G401.6 (cell line): ENCODE data around the gene LMO1.
A peak's percentile ranks its signal among the peaks of the same experiment; 100 is the strongest.

Source experiments
- FAIRE-seq: peaks from 2 replicates; lab custom pipeline; 2012; peaks lifted over from hg19 to GRCh38; lab: Jason Lieb, UNC

Gene LMO1

DNA sequence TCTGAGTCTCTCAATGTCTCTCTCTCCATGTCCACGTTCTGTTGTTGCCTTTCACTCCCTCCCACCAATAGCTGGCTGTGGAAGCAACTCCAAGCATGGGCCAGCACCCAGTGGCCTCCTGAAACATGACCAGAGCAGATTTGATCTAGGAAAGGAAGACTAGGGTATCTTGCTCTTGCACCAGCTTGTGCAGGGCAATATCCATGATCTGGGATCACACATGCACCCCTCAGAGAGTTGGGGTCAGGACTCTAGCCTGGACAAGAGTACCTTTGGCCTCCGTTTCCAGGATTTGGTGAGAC is 60.3 kb downstream of the LMO1 start:
- no peak for FAIRE-seq

DNA sequence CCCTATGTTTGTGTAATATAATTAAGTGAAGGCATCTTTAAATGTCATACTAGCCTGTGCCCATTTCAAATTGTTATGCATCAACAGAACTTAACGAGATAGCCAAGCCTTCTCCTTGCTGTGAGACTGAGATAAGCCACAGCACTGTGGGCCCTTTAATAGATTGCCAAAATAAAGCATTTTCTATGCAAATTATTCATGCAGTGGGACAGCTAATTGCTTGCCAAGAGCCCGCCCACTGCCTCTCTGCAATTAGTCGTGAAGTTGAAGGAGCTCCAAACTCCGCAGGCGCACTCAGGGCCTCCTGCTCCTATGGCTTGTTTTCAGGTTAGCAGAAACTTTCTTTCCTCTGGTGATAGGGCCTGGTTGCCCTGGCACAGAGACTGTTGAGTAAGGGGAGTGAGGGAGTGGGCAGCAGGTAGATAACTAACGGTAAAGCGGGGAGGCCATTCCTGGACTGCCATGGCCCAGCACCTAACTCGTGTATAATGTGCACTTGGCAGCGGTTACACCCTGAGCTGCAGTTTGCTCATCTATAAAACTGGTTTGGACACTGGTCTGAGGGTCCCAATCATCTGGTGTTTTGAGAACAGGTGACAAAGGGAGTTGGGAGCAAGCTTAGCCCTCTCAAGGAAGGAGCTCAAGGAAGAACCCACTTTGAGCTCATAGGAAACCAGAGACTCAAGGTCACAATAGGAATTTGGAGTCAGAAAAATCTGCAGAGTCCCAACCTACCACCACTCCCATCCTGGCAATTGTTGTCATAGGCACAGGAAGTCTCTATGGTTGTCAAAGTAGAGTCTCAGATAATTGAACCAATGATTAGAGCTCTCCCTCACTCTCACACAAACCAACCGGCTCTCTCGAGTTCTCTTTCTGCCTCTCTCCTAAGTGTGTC is 60.9 kb downstream of the LMO1 start:
- no peak for FAIRE-seq

DNA sequence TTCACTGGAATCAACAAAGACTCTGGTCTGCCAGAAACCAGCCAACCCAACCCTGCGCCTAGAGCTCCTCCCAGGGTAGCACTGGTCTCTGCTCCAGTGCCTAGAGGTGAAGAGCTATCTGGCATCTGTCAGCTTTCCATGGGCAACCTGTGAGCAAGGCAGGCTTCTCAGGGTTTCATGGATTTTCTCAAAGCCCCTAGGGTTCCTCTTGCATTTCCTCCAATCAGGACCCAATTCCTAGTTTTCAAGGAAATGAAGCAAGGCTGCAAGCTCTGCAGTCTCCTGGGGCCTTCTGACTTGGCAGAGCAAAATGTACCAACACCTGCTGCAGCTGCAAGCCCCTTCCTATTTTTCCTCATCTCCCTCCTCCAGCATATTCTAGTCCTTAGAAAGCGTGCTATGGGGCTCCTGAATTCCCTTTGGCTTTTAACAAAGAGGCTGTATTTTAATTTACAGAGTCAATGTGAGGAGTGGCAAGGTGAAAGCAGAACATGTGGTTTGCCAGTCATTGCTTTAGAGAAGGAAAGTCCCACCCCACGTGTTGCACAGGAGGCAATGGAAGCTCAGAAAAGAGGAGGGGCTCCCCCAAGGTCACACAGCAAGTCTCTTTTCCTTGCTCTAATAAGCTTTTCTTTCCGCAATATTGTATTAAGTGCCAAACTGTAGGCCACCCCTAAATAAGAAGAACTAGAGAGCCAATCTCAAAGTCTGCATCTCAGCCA is 61.9 kb downstream of the LMO1 start:
- no peak for FAIRE-seq

DNA sequence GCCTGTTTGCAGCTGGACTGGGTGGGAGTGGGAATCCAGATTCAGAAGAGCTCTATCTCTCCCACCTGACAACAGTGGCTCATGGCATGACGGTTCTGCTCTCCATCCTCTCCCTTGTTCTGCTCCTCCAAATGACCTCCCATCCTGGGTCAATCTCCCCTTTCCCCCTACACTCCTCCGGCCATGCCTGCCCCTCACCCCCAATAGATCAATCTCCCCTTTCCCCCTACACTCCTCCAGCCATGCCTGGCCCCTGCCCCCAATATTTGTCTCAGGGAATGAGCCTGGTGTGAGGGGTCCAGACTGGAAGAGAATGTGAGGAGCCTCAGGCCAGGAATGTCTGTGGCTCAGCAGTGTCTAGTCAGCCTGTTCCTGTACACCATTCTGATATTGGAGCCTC is 64.0 kb downstream of the LMO1 start:
- FAIRE-seq, result no peak

DNA sequence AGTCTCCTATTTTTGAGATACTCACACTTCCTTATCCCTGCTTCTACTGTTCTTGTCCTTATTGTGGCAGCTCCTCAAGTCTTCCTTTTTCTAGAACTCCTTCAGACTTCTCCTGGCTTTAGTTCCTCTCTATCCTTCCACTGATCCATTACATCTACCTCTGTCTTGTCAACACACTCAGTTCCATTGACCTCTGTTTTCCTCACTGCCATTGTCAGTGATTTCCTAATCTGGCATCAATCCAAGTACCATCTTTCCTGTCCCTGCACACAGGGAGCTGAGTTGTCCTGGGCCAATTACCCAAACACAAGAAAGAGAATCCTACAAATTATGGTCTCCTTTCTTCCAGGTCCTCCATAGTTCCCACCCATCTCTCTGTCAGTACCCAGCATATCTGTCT is 66.9 kb downstream of the LMO1 start:
- no peak for FAIRE-seq

DNA sequence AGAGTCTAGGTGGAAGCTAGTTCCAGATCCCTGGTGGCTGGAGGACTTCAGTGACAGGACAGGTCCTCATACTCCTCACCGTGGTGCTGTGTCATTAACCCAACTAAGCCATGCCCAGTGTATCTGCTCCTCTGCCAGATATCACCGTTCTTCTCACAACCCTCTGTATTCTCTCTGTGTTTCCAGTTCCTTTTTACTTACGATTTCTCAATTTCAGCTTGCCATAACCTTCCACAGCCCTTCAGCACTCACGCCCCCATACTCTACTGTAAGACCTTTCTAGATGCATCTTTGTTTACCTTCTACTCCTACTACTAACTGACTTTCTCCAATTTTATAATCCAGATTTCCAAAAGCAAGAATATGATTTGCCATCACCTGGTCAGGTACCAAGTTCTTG is 68.7 kb downstream of the LMO1 start:
- no peak for FAIRE-seq

DNA sequence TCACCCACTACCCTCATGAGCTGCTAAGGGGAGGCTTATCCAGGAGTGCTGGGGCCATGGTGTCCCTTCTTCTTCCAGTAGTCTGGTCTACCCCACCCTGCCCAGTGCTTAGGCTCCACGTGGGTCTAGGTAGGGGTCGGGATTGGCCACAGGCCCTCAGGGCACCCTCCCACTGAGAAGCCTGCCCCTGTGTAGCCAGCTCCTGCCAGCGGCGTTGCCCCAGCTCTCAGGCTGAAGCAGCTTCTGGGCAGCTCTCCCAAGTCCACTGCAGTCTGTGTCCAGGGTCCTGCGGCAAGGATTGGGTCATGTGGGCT is 70.8 kb downstream of the LMO1 start:
- no peak for FAIRE-seq

DNA sequence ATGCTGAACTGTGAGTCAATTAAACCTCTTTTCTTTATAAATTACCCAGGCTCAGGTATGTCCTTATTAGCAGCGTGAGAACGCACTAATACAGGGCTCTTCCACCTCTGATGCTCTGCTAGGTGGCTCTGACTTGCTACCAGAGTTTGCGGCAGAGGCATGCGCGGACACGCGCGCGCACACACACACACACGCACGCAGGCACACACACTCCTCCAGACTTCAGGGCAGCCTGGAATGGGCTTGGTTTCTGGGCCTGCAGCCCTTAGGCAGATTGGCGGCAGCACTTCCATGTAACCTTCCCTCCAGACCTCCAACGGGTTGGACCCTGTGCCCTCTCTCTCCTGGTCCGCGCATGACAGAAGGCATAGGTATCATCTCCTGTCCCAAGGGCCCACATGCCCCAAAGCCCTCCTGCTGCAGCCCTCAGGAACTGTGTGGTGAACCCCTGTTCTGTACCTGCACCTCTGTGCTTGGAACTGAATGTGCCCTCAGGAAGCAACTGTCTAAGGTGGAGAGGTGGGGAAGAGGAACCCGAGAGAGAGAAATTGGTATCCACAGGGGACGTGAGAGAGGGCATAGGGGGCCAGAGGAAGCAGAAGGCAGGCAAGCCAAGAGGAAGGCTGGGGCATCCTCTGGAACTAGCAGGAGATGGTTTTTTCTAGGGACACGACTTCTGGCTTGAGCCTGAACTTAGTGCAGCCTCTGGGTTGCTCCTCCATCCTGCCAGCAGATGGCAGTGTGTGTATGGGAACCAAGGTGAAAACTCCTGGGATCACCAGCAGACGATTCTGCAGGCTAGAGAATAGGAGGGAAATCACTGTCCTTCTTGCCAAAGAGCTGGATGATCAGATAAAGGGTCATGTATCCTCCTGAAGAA is 71.4 kb downstream of the LMO1 start:
- FAIRE-seq, result peak; percentile 82

DNA sequence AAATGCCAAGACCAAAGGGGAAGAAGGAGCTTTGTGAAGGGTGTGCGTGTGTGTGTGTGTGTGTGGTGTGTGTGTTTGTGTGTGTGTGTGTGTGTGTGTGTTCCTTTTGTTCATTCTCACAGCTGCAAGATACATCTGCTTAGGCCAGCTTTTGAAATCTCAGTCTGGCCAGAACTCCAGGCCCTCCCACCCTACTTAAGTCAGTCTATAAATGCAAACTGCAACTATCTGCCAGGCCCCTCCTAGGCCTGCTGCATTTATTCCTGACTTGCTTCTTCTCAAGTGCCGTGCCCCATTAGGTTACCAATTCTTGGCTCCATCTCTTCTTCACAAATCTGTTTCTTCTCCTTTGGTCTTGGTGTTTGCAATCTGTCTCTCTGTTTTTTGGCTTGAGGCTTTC is 73.2 kb downstream of the LMO1 start:
- FAIRE-seq, result no peak

DNA sequence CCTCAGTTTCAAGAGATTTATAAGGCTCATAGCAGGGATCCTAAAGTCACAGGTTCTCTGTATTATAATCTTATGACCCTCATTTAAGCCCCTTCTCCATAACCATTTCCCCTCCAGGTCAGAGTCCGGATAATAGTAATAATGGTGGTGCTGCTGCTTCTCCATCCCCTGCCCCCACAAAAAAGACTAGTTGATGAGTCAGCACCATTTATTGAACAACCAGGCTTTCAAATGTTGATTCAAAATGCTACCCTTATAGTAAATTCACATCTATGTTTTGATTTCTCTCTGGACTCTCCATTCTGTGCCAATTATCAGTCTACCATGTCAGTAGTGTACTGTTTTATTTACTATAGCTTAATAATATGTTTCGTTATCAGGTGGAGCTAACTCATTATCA is 77.2 kb downstream of the LMO1 start:
- FAIRE-seq, result no peak

DNA sequence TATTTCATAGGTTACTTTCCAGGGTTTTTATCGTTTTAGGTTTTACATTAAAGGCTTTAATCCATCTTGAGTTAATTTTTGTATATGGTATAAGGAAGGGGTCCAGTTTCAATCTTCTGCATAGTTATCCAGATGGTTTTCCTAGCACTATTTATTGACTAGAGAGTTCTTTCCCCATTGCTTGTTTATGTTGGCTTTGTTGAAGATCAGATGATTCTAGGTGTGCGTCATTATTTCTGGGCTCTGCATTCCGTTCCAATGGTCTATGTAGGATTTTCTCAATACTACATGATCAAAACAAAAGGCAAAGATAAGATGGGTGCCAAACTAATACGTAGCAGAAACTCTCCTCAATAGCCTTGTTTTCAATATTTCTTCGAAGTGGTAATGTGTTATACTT is 80.6 kb downstream of the LMO1 start:
- no peak for FAIRE-seq

DNA sequence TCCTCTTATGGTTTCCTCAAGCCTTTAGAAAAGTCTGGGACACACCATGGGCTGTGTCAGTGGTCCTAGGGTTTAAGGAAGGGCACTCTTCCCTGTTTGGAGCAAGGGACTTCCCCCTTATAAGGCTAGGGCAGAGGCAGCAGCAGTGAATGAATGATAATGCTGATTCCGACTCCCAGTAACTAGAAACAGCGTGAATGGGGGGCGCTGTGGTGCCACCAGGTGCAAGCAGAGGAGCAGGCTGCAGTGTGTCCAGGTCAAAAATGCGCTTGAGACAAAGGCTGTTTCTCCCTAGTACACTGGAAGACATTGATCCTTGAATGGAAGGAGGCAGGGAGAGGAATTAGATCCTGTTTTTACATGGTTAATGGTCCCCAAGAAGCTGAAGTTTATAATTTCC is 83.2 kb downstream of the LMO1 start:
- no peak for FAIRE-seq

DNA sequence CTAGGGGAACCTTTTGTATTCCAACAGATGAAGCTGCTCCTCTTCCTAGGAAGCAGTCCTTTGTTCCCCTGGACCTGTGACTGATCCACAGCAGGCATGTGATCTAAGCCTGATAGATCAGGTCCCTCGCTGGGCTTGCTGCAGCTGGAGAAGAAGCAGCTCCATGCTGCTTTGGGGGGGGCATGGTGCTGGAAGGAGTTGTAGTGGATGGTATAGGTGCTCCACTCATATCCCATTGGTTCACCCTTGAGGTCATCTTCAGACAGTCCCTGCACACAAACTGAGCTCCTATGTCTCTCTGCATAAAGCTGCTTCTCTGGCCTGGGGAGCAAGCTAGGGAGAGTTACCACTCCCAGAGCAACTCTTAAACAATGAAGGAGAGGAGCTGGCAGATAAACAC is 85.4 kb downstream of the LMO1 start:
- FAIRE-seq, result no peak

DNA sequence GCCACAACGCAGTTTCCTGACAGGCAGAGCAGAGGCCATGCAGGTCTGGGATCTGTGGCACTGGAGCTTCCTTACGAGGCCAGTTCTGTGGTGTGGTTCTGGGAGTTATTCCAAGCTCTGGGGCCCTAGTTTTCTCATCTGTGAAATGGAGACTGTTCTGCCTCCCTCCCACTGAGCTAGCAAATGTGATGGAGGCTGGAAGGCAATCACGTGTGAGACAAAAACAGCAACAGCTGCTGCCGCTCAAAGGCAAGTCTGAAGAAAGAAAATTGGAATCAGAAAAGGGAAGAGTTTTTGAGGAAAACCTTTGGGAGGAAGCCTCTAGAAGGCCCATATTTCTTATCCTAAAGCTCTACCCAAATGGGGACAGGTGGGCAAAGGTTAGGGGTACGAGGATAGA is 86.5 kb downstream of the LMO1 start:
- no peak for FAIRE-seq
